Vagina (tissue), 2 donors: ENCODE results near the gene MAPK1.

Experiments used
- CTCF ChIP-seq, 3 experiments: fragments of 450-650 bp in 2 of 3; fragments of 200-600 bp in 1 of 3; sonication (generic) in 1 of 3; IDR thresholded peaks; one replicate each; pipeline ENCODE4 v1.5.1; 2017 to 2019; ENCODE audit warnings: antibody characterized with exemption in 3 of 3, mild to moderate bottlenecking in 2 of 3, moderate library complexity in 2 of 3
- POLR2A ChIP-seq, 2 donors: fragments of 450-650 bp; IDR thresholded peaks; one replicate each; pipeline ENCODE4 v1.6.1; 2017; ENCODE audit warnings: antibody characterized with exemption in 2 of 2, mild to moderate bottlenecking in 2 of 2, moderate library complexity in 2 of 2

GRCh38 chr22:21739828-21740377 lies 127.5 kb downstream of the MAPK1 start:
- no peak for TF ChIP-seq POLR2A (IDR thresholded peaks at IDR 0.05)
- no peak for TF ChIP-seq CTCF (IDR thresholded peaks at IDR 0.05)
